ENCODE results near the gene PSD2. TPM values are rescaled to one million over a fixed set of nuclear protein-coding genes. Genes with fewer than 3 reads are reported as not detected.

PSD2 gene
- polyA plus RNA-seq (ENCODE audit: insufficient read depth in 1 of 5, insufficient read length in 5 of 5, low replicate concordance in 1 of 5): 1 to 10 TPM; 1.4 to 1.9 (median 1.9) TPM
- long read RNA-seq, donor 1: 0 reads
- long read RNA-seq, donor 2: 0 reads
- long read RNA-seq, donor 3: 0 reads
- long read RNA-seq, donor 4: 0 reads
- long read RNA-seq, donor 5: 0 reads
- long read RNA-seq, donor 6: 0 reads
- long read RNA-seq, donor 7: 0 reads
- long read RNA-seq, donor 8: 0 reads

DNA sequence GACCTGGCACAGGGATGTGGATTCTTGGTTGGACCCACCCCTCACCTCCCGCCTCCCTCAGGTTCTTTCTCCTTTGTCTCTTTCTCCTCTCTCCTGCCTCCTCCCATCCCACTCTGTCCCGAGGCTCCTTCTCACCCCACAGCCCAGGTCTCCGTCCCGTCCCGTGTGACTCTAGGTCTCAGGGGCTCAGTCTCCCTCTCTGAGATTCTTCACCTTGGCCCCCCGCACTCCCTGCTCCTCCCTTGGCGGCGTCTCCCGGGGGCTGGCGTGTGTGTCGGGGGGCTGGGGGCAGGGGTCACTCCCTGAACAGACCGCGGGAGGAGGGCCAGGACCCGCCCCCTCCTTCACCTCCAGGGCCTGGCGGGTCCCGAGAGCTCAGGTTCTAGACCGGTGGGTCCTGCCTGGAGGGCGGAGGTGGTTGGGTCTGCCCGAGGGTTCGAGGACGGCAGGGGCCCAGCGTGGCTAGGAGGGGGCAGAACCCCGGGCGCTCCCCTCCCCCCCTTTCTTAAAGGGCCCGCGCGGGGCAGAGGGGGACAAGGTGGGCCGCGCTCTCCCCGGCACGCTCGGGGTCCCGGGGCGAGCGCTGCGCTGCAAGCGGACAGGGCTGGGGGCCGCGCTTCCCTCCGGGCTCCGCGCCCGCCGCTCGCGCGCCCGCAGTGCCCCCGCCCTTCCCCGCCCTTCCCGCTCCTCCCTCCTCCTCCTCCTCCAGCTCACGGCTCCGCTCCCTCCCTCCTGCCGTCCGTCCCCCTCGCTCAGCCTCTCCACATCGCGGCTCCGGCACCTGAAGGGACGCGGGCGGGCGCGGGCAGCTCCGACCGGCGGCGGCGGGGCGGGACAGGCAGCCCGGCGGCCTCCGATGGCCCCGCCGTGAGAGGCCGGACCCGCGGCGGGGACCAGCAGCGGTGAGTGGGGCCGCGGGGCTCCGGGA is at the start of gene PSD2:
Gene PSD2, plus strand, starts transcription at position 735 of the 928 bp plus-strand sequence. CDS start 13,633 bp downstream, outside the sequence.
- peak; percentile 23 to 34 for DNase-seq

- DNase-seq: no peak
Observed at GRCh38 chr5:139746691-139747582, 48.7 kb upstream of the PSD2 start.

- DNase-seq: no peak
Observed at GRCh38 chr5:139747583-139748504, 47.8 kb upstream of the PSD2 start.

DNA sequence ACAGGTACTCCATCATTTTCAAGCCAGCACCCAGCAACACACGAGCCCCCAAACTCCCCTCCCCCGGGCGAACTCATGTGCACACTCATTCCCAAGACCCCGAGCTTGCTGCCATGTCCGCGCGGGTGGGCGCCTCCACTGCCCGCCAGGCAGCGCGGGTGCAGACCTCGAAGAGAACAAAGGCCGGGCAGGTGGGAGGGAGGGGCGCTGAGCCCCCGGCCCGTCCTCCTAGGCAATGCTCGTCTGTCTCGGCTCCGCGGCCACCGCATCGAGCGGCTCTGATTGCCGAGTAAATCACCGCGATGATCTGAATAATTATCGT is 47.1 kb upstream of the PSD2 start:
- no peak for DNase-seq

DNA sequence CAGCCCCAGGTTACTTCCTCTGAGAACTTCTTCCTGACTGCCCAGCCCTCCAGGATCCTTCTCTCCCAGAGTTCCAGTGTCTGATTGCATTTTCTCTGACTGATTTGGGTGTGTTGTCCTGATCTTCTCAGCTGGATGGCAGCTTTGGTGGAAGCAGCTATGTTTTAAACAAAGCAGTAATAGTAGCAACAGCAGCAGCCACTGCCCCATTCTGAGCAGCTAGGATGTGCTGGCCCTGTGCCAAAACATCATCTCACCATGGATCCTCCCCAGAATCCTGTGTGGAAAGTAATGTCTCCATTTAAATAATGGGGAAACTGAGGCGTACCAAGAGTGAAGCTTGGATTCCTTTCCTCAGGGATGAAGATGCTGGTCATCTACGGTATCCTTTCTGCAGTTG is 46.4 kb upstream of the PSD2 start:
- no peak for DNase-seq

DNA sequence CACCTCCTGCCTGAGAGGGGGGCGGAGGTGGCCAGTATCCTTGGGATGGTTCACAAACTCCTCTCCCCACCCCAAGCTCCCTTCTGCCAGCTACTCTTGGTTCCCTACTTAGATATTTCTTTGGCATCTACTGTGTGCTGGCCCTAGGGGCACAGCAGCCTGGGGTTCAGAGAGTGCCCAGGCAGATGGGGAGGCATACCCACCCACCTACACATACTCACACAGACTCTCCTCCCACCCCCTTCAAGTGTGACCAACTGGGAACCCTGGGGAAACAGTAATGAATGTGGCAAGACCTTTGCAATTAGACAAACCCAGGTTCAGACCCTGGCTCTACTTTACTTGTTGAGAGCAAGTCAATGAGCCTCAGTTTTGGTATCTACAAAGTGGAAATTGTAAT is 44.4 kb upstream of the PSD2 start:
- no peak for DNase-seq

- no peak for DNase-seq
Observed at GRCh38 chr5:139752506-139753473, 42.8 kb upstream of the PSD2 start.

GRCh38 chr5:139755892-139756671 is 39.5 kb upstream of the PSD2 start:
- no peak for DNase-seq

DNA sequence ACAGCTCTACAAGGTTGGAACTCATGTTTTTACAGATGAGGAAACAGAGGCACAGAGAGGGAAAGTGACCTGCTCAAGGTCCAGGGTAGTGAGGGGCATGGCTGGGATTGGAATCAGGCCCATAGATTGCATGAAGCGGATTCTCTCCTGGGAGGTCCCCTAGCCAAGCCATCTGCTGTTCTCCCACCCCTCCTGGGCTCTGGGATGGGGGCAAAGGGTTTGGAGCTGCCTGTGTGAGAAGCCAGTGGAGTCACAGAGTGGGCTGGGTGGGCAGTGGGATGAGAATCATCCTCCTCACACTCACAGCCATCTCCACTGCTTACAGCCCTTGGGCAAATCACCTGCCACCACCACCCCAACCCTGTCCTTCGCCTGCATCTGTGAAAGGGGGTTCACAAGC is 38.6 kb upstream of the PSD2 start:
- no peak for DNase-seq

DNA sequence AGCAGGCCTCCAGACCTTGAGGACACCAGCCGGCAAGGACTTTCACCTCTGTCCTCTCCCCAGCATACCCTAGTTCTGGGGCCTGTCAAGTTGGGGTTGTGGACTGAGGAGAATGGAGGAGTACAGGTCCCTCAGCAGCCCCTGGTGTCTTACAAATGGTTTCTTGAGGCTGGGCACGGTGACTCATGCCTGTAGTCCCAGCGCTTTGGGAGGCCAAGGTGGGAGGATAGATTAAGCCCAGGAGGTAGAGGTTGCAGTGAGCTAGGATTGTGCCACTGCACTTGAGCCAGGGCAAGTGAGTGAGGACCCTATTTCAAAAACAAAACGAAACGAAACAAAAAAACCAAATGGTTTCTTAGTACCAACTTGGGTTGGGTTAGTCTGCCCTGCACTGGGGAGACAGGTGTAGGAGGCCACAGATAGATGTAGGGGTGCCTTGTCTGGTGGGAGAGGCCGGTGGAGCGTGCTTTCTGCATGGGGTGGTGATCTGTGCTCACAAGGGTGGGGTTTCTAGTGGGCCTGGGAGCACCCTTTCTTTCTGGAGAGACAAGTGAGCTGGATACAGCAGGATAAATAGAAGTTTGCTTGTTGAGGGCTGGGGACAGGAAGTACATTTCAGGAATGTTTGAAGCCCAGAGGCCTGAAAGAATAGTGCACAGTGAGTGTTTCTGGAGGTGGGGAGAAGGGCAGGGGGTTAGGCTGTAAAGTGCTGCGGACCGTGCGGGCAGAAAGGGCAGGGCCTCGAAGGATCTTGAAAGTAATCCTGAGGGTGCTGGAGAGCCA is 37.7 kb upstream of the PSD2 start:
- DNase-seq: no peak

DNA sequence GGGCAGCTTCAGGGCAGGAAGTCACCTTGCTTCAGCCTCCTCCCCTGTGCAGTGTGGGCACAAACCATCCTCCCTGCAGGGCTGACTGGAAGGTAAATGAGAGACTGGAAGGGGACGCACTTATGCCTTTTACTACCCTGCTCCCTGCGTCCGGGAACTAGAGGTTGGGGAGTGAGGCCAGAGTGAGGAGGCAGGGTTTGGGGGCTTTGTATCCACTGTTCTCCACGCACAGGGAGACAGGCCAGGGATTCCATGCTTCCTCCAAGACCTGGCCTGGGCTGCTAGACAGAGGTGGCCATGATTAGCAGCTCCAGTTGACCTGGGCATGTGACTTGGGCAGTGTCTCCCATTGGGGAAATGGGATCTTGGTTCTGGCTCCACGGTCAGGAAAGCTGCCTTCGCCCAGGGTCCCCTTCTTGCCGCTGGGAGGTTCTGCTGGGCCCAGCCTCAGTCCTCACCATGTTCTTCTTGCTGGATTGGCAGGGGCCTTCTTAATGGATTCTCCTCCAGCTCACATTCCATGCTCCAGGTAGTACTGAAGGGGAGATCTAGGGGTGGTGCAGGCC is 37.0 kb upstream of the PSD2 start:
- DNase-seq: no peak

DNA sequence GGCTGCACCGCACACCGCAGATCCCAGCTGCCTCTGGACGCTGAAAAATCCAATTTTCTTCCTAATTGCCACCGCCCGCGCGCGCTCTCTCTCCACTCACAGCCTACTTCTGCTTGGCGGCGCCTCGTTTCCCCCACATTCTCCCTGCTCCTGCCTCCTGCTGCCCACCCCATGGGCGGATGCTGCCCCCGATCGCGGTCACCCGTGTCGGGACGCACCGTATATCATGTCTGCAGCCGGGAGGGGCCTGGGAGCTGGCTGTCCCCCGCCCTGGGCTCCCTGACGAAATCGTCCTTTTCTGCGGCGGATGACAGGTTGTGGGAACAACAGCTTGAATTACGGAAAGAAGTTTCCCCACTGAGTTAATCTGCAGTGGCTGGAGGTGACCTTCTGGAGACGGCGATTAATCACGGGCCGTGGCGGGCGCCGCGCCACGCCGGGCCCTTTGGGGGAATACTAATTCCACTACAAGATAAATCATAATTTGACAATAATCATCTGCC is 36.3 kb upstream of the PSD2 start:
- no peak for DNase-seq

DNA sequence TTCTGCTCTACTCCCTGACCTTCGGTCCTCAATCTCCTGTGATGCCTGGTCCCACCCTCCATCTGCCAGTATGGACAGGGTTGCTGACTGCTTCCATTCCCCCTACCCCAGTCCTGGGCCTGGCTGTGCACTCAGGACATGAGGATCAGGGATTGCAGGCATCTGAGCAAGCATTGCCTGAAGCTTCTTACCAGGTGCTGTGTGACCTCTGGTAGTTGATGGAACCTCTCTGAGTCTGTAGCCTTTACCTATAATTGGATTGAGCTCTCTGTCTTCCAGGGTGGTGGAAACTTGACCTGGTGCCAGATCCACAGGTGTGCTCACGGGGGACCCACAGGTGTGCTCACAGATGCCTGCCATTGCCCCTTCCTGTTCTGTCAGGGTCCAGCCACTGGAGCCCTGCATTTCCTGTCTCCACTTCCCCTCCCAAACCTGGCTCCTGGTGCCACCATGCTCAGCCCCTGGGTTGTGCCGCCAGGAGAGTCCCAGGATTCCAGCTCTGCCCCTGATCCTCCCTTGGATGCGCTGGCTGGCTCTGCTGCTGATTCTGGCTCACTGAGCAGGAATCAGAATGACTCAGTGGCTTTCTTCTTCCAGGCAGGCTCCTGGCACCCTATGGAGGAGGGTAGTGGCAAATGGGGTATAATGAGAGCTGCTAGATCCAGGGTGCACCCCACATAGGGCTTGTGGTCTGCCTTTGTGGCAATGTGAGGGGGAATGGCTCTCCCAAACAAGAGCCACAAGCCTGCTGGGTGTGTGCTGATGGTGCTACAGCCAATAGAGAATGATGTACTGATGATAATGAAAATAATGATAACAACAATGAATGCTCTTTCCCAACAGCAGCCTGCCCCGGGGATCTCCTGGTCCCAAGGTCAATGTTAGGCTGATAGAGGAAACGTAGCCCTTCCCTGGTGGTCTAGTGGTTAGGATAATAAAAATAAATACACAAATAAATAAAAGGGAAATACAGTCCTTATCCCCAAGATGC is 35.2 kb upstream of the PSD2 start:
- no peak for DNase-seq

DNA sequence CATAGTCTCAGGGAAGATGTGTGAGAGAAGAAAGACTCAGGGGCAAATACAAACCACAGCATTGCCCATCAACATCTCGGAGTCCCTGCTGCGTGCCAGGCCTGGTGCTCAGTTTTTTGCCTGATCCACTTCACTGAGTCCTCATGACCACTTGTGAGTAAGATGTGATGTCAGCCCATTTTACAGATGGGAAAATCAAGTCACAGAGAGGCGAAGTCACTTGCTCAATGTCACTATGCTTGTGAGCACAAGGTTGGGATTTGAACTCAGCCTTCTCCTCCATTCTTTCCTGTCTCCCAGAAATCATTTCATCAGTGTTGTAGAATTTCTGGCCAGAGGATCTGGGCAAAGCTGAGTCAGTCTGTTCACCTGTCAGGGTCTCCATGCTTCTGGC is 34.6 kb upstream of the PSD2 start:
- no peak for DNase-seq

GRCh38 chr5:139761501-139761900 is 34.1 kb upstream of the PSD2 start:
- no peak for DNase-seq

DNA sequence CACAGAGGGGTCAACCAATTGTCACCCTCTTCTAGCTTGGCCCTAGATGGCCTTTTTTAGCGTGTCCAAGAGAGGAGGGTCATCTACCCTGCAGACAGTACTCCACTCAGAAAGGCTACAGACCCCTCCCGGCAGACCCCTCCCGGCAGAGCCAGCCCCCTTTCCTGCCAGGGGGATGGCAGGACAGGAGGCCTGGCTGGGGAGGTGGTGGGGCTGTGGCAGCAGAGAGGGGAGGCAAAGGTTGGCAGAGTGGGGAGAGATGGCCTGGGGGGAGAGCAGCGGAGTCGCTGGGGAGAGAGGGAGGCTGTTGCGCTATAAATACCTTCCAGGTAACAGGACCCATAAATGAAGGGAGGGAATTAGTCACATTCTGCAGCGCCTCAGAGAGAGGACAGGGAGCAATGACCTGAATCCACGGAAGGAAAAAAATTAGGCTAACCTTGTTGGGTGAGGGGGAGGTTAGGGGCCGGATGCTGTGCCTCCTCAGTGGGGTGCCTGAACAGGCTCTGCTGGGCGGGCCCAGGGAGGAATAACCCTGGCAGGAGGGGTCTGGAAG is 32.9 kb upstream of the PSD2 start:
- no peak for DNase-seq

Data from right lung (tissue), 10 donors.